HG02798 (cell line): ENCODE measurements around the gene C8B.

ENCODE experiments used
- ATAC-seq: cut with Tn5 transposase; IDR thresholded peaks from one replicate; pipeline ENCODE4 v1.9.1; 2021; ENCODE audit warnings: mild to moderate bottlenecking; ENCODE audit not compliant: unreplicated experiment, poor library complexity

C8B gene

GRCh38 chr1:56934430-56935060, 31.3 kb downstream of the C8B start:
- no peak for ATAC-seq

- no peak for ATAC-seq
Observed at GRCh38 chr1:56933606-56934005, 32.2 kb downstream of the C8B start.

DNA sequence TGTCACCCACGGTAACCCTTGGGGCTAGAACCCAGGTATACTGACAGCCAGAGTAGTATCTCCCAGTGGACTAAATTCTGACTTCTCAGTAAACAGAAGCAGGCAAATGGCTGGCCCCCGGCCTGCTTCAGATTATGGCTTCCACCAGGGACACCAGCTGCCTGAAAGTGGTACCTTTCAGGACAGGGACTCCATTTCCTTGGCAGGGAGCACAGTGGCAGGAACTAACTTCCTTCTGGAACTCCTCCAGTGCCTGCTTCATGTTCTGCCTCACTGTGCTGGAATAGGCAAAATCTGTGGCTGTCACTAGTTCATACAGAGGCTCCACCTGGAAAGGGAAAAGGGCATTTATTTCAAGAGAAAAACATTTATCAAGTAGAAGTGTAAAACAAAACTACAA, 32.7 kb downstream of the C8B start:
- ATAC-seq: no peak

- ATAC-seq: no peak
Observed at GRCh38 chr1:56931686-56932085, 34.1 kb downstream of the C8B start.

DNA sequence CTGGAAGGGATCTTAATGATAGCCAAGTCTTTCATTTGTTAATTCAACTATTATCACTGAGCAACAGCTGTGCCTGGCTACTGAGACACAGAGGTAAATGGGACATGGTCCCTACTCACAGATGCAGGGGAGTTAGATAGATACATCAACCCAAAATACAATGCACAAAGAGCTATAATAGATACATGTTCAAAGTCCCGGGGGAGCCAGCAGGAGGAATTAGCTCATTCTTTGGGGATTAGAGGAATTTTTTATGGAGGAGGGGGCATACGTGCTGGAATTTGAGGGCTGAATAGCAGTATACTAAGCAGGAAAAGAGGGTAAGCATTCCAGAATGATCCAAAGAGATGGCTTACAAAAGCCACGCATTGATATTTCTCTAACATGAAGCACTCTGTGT, 34.6 kb downstream of the C8B start:
- no peak for ATAC-seq

- no peak for ATAC-seq
Observed at GRCh38 chr1:56929492-56929891, 36.3 kb downstream of the C8B start.

GRCh38 chr1:56927986-56928385, 37.8 kb downstream of the C8B start:
- ATAC-seq: no peak

DNA sequence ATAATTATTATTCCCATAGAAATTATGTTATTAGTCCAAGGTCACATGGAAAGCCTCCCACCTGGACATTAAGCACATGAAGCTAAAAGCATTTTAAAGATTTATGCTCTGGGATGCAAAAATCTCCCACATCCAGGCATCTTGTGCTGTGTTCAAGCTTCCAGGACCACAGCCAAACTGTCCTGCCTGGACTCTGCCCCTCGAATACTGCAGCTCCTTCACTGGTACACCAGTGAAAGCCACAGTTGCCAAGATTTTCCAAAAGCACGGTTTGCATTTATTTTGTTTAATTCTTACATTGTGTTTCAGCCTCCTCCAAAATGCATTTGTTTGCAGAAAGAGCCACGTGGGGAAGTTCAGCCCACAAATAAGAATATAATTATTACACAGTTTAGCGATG, 38.6 kb downstream of the C8B start:
- no peak for ATAC-seq

DNA sequence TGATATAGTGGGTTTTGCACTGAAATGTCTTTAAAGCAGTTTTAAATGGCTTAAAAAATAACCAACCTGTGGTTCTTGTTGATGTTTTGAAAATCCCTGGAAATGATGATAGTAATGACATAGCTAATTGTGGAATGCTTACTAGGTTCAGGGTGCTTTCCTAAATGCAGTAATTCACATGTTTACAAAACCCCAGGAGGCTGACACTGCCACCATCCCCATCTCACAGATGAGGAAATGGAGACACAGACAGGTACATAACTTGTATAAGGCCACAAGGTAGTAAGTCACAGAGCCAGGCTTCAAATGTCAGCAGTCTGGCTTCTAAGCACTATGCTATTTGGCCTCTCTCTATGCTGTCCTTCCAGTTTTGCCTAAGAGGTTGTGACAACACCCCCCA, 40.6 kb downstream of the C8B start:
- no peak for ATAC-seq

DNA sequence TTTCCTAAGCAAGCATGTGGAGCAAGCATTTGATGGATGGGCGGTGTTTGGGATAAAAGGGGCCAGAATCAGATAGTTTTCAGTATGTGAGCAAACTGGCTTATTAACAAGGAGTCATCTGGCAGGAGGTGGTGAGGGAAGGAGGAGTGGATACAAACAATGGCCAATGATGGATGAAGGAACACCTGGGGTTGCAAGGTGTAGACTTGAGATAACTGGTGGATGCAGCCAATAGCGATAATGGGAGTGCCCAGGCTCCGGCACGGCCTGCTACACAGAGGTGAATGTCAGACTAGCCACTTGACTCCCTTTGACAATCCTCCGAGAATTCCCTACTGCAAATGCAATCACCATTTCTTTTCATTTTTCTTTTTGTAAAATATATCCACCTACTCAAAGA, 41.7 kb downstream of the C8B start:
- ATAC-seq: no peak

- ATAC-seq: no peak
Observed at GRCh38 chr1:56923201-56923600, 42.6 kb downstream of the C8B start.

DNA sequence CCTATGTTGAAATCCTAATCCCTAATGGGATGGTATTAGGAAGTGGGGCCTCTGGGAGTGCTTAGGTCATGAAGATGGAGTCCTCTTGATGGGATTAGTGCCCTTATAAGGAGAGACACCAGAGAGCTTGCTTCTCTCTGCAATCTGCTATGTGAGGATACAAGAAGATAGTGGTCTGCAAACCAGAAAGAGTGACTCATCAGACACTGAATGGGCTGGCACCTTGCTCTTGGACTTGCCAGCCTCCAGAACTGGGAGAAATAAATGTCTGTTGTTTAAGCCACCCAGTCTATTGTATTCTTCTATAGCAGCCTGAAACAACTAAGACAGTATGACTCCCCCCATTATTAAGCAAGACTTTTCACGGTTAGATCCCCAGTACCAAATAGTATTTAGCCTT, 43.3 kb downstream of the C8B start:
- no peak for ATAC-seq

GRCh38 chr1:56922070-56922469, 43.7 kb downstream of the C8B start:
- no peak for ATAC-seq

DNA sequence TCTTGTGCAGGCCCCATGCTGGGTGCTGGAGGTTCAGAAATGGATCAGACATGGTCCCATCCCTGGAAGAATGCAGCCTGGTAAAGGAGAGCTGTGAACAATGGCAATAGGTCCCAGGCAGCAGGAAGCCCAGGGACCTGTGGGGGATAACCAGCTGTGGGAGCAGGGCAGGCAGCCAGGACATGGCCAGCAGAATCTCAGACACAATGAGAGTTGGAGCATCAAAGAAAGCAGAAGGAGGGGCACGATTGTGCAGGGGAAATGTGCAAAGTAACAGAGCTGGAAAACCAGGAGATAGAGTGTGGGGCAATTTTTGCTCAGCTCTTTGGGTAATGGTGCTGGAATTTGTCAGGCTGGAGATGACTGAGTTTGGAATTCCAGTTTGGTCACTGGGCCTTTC, 44.3 kb downstream of the C8B start:
- ATAC-seq: no peak

DNA sequence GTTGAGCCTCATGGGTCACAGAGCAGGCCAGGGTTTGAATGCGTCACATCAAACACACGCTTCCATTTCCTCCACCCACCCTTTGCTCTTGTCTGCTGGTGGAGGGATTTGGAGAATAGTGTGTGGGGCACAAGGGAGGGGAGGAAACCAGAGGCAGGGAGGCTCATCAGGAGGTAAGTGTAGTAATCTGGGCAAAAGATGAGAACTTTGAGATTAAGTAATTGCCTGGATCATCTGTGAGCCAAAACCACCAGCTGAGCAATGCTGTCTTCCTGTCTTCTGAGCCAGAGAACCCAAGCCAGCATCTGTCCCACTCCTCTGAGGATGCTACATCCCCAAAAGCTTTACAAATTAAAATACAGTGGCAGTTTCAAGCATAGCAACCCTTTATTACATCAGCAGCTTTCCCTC, 45.2 kb downstream of the C8B start:
- no peak for ATAC-seq

- no peak for ATAC-seq
Observed at GRCh38 chr1:56917356-56917755, 48.5 kb downstream of the C8B start.

GRCh38 chr1:56916630-56917029, 49.2 kb downstream of the C8B start:
- ATAC-seq: no peak

GRCh38 chr1:56915960-56916359, 49.9 kb downstream of the C8B start:
- no peak for ATAC-seq

GRCh38 chr1:56912325-56912724, 53.5 kb downstream of the C8B start:
- ATAC-seq: no peak

DNA sequence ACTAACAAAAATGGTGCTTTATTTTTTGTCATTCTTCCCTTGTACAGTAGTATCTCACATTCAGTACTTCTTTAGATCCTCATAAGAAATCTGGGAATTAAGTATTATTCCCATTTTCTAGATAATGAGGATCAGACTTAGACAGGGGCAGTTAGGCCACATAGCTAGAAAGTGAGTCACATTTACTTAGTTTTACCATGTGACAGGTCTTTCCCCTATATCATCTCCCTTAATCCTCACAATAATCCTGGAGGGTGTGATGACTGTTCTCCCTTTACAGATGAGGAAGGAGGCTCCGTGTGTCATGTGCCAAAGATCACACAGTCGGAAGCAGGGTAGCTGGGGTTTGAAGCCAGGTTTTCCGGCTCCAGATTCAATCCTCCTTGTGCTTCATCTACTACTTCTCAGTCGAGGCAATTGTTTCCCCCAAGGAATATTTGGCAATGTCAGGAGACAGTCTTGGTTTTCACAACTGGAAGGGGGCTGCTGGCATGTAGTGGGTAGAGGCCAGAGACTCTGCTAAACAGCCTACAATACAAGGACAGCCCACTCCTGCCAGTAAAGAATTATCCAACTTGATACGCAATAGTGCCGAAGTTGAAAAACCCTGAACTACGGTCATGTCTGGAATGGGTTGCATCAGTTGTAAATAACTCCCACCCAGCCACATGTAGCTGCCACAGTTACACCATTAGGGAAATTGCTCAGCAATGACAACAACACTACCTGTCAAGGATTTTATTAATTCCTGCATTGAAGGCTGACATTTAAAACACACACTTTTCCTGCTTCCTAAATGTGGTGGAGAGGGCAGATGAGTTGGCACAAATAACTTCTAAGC, 54.5 kb downstream of the C8B start:
- no peak for ATAC-seq

GRCh38 chr1:56910441-56910985, 55.3 kb downstream of the C8B start:
- no peak for ATAC-seq
